WI38 (cell line): ENCODE data around the gene MXD4.

Experiments
- H3K4me3 ChIP-seq: 2 replicates; pipeline ENCODE4 v1.5.1; 2011; ENCODE audit warnings: low read depth, mild to moderate bottlenecking, control low read depth, low read length
- CTCF ChIP-seq: IDR thresholded peaks from 2 replicates; pipeline ENCODE4 v1.5.1; 2012; ENCODE audit warnings: low read depth, mild to moderate bottlenecking, control low read depth, low read length

MXD4 gene

GRCh38 chr4:2285613-2286381 lies 23.9 kb upstream of the MXD4 start:
- H3K4me3 ChIP-seq: no peak overlapping the region
- no peak for TF ChIP-seq CTCF

- H3K4me3 ChIP-seq: no peak overlapping the region
- no peak for TF ChIP-seq CTCF
Measured at GRCh38 chr4:2284934-2285612, 23.2 kb upstream of the MXD4 start.

GRCh38 chr4:2284161-2284933 lies 22.4 kb upstream of the MXD4 start:
- TF ChIP-seq CTCF: no peak
- no peak overlapping the region for H3K4me3 ChIP-seq

- TF ChIP-seq CTCF: no peak
- H3K4me3 ChIP-seq: no peak overlapping the region
Measured at GRCh38 chr4:2283199-2283711, 21.3 kb upstream of the MXD4 start.

GRCh38 chr4:2281575-2282343 lies 19.9 kb upstream of the MXD4 start:
- no peak overlapping the region for H3K4me3 ChIP-seq
- no peak for TF ChIP-seq CTCF

GRCh38 chr4:2280531-2281300 lies 18.8 kb upstream of the MXD4 start:
- no peak overlapping the region for H3K4me3 ChIP-seq
- TF ChIP-seq CTCF: no peak
